Suppressor macrophage treated with lipopolysaccharide for 4 hours (primary cell): ENCODE results near the gene ZP2.
"Not testable (repeated sequence)": the region's sequence is repeated elsewhere in the genome, so short reads cannot be mapped to it uniquely, and the experiment has no call there.

Experiments
- DNase-seq: peaks from one replicate; pipeline ENCODE4 v3.0.0-alpha.2; 2020

ZP2 gene

DNA sequence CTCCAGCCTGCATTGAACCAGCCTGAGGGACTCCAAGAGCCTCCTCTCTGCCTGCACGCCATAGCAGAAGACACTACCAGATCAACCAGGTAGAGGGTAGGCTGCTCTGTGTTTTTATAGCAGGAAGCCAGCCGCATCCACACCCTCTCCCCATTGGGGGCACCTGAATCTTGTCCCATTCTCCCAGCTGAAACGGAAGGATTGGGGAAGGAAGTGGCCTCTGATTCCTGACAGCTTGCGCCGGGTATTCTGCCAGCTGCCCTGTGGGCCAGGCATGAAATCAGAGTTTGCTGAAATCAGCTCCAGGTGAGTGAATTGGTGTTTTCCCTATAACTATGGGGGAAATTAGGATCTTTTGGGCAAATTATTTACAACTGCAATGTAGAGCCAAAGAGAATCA lies at the start of gene ZP2:
ZP2 (minus strand) TSS at position 89 of the 400 bp plus-strand sequence; CDS start at position 62, 27 bp downstream.
- DNase-seq, result no peak

DNA sequence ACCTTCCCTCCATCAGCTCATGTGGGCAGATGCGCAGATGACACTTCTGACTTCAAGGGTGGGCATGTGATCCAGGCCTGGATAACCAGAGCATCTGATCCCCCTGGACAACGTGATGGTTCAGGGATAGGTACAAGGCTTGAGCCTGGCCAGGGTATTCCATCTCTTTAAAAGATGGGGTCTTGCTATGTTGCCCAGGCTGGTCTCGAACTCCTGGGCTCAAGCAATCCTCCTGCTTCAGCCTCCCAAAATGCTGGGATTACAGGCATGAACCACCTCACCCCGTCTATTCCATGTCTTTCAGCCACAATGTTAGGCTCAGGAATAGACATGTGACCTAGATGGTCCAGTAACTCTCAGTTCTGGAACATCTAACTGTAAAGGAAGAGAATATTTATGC lies 45.9 kb upstream of the ZP2 start:
- DNase-seq, result no peak

DNA sequence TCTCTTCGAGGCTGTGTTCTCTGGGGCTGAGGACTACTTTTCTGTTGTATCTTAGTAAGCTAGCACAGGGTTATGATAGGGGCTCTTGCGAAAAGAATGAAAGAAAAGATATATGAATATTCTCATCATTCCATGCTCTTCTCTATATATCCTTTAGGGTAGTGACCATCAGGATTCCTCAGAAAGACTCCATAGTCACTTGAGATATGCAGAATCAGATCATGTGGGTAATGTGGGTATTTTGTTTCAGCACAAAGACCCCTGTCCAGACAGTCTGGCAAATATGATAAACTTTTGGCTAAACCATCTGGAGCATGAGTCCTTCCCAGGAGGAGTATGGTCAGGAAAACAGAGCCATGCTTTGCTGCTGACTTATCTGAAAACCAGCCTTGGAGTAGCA lies 45.3 kb upstream of the ZP2 start:
- no peak for DNase-seq

DNA sequence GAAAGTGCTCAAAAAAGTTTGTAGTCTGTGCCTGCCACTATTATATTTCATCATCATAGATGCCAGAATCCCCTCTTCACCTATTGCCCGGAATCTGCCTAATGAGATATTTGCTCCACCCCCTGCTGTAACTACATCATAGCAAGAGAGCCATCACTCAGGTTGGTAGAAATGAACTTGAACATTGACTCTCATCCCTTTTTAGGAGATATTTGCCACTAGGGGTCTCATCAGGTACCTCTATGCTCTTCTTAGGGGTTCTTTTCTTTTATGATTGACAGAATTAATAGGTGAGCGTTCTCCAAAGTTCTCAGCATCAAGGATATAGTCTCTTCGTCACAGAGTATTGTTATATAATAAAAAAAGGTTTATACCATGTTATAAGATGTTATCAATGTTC lies 42.1 kb upstream of the ZP2 start:
- DNase-seq, result no peak

DNA sequence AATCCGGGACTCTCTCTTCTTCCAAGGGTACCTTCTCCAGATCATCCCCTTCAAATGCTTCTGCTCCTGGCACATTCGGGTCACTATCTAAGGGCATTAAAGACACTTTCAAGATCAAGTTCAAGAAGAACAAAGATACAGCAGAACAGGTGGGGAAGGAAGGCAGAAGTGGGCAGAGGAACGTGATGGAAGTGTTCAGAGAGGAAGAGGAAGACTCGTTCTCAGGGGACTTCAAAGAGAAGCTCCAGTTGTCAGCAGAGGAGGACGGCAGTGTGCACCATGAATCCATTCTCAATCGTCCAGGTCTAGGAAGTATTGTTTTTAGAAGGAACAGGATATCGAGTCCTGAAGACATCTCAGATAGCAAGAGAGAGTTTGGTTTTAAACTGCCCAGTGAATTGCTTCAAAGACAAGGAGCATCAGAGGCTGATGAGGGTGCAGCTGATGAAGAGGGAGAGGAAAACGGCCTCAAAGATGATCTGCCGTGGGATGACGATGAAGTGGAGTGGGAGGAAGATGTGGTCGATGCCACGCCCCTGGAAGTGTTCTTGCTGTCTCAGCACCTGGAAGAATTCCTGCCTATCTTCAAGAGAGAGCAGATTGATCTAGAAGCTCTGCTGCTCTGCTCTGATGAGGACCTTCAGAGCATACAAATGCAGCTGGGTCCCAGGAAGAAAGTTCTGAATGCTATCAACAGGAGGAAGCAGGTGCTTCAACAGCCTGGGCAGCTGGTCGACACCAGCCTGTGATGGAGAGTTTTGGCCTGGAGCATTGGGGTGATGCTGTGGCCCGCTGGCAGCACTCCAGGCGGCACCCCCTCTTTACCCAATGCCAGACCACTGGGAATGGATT lies 38.9 kb upstream of the ZP2 start:
- DNase-seq, result no peak

DNA sequence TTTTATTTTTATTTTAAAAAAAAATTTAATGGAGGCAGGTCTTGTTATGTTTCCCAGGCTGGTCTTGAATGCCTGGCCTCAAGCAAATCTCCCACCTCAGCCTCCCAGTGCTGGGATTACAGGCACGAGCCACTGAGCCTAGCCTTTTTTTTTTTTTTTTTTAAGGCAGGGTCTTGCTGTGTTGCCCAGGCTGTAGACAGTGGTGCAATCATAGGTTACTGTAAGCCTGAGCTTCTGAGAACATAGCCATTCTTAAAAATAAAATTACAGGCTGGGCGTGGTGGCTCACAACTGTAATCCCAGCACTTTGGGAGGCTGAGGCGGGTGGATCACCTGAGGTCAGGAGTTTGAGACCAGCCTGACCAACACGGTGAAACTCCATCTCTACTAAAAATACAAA lies 36.8 kb upstream of the ZP2 start:
- DNase-seq, result not testable (repeated sequence)

DNA sequence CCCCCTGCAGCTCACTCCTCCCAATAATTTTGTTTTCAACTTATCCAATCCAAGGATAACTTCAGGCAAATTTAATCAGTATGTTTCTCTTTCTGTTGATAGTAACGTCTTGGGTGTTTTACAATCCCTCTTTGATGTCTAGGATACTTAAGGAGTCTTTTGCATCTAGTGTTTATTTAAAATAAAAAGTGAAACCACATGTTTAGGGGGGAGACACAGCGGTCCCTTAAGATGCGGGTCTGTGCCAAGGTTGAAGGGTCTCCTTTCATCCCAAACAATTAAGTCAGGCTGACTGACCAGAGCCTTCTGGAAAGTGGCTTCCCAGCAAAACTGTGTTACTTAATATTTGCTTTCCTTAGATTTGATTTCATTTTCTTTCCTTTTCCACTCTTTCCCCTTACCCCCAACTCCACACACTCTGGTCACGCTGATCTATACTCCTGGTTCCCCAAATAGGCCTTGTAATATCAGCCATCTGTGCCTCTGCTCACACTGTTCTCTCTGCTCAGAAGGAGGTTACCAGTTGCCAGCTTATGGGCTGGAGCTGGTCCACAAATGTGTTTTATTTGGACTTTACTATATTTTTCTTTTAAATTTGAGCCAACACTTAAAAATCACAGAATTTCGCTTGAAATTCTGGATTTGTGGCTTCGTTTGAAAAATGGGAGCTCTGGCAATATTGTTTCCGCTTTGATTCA lies 33.3 kb upstream of the ZP2 start:
- no peak for DNase-seq

DNA sequence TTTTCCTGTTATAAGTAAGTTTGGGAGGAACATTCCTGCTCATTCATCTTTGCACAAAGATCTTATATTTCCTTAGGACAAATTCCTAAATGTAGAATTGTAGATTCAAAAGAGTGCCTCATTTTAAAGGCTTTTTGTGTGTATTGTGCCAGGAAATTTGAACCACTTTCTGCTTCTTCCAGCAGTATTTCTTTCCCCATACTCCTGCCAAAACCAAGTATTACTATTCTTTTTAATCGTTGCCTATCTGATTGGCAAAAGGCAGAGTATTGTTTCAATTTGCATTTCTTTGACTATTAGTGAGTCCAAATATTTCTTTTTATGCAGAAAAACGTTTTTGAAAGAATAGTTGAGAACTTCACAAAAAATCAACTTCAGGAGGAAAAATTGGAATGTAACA lies 31.4 kb upstream of the ZP2 start:
- DNase-seq, result no peak

DNA sequence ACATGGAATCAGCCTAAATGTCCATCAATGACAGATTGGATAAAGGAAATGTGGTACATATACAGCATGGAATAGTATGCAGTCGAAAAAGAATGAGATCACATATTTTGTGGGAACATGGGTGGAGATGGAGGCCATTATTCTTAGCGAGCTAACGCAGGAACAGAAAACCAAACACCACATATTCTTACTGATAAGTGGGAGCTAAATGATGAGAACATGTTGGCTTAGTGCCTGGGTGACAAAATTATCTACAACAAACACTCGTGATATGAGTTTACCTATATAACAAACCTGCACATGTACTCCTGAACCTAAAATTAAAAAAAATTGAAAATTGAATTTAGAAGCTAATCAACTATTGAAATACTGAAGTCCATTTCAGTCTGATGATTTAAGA lies 28.3 kb upstream of the ZP2 start:
- no peak for DNase-seq

DNA sequence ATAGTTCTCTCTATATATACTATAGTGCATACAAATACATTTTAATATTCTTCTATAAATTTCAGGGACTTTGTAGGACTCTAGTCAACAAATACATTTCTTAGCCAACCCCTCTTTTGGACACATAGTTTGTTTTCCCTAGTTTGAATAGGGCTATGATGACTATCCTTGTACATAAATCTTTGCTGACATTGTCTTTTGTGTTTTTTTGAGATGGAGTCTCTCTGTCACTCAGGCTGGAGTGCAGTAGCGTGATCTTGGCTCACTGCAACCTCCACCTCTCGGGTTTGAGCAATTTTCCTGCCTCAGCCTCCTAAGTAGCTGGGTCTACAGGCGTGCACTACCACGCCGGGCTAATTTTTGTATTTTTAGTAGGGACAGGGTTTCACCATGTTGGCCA lies 25.5 kb upstream of the ZP2 start:
- DNase-seq, result no peak

DNA sequence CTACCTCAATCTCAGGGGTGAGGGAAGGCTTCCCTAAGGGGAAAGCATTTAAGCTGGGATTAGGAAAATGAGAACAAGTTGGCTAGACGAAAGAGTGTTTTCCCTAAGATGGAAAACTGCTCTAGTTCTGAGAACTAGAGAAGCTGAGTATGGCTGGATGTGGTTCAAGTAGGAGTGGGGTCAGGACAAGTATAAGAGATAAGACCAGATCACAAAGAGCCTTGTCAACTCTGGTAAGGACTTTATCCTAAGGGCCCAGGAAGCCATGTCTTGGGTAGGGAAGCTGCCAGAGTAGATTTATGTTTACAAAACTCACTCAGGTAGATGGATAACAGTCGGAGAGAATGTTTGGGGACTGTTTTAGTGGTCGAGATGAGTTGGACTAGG lies 23.8 kb upstream of the ZP2 start:
- no peak for DNase-seq

DNA sequence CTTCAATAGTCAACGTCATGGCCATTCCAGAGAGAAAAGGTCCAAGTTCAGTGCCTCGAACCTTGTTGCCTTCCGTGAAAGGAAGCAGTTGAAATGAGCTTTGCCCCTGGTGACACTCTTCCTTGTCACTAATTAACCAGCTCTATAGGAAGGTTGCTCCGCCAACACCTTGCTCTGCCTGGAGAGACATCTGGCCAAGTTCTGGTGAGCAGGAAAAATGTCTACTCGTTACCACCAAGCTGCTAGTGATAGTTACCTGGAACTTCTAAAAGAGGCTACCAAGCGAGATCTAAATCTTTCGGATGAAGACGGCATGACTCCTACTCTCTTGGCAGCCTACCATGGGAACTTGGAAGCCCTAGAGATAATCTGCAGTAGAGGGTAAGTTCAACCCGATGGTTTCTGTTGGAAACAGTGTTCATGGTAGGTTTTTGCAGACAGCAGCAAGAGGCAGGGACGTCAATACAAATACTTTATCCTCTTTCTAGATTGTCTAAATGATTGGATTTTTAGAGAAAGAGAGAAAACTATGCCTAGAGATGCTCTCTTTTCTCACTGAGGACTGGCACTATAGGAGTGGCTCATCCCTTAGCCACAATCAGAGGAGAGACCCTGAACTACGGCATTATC lies 22.3 kb upstream of the ZP2 start, which contains the start of gene ANKS4B:
ANKS4B (plus strand) TSS at position 179 of the 630 bp plus-strand sequence; CDS start at position 218, 39 bp downstream.
- DNase-seq, result no peak

DNA sequence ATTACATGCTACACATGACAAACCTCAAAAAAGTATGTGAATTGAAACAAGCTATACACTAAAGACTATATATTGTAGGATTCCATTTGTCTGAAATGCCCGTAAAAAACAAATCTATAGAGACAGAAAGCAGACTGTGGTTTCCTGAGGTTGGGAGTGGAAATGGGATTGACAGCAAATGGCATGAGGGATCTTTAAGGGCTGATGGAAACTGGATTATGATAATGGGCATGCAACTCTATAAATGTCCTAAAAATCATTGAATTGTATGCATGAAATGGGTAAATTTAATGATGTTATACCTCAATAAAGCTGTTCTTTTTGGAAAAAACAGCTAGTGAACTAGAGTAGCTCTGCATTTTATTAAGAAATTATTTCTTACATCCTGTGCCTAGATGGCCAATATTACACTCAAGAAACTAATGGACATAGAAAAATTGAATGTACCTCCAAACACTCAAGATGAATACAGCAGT lies 21.7 kb upstream of the ZP2 start:
- no peak for DNase-seq

DNA sequence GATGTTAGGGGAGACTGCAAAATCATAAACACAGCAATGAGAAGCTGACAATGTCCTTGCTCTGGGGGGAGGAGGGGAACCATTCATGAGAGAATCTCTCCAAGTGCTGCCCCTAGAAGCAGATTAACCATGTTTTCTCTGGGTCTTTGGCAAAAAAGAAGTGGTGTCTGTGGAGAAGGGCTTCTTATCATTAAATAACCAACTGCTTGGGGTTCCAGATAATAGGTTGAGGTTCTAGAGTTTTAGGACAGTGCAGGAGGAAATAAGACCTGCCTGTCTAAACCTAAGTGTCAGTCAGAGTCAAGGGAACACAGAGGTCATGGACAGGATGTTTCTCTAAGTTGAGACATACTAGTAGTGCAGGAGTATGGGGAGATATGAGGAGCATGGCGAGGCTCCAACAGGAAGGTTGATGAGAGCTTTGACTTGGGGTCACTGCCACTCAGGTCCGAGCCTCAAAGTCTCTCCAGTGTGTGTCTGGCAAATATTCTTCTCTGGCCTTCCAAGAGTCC lies 17.0 kb upstream of the ZP2 start:
- no peak for DNase-seq

DNA sequence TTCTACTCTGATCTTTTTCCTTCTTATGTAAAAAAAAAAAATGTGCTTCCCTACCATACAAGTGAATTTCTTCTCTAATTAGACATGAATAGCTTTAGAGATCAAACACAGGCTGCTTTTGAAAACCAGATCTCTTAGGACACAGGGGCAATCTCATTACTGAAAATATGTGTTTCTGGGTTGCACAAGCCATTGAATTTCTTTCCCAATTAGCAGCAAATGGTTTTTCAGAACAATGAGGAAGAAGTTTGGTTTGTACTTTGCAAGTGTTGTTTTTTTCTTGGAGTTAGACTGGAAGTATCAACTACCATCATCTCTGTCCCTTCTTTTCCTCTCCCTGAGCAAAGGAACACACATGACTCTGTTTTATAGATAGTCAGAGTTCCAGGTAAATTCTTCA lies 16.5 kb upstream of the ZP2 start:
- DNase-seq, result no peak

DNA sequence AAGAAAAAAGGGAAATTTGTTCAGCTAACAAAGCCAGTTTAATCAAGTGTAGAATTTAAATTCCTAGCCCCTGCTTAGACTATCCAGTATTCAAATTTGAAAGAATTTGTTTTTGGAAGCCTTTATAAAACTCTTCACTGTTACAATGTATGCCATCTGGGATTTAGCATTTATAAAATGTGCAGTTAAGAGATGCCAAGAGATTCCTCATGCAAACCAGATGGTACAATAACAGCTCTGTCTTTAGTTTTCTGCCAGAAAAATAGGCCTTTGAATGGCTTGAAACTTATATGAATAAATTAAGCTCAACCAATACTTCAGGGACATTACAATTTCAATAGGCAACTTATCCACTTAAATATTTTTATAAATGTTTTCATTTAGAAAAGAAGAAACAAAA lies 15.4 kb upstream of the ZP2 start:
- no peak for DNase-seq

DNA sequence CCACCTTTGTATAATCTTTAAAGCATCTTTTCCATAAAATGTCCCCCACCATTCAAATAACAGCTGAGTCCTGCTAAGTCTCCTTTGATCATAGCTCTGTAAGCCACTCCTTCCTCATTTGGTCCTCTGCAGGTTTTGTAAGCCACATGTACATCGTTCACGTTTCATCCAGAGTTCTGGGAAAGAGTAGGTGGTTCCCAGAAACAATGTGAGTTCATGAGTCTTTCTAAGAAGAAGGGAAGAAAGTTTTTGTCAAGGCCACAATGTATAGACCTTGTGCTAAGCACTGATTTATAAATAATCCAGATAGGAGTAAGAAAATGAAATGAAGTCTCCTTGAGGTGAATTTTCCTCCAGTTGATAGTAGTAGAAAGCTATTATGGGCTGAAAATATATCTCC lies 13.4 kb upstream of the ZP2 start:
- no peak for DNase-seq

DNA sequence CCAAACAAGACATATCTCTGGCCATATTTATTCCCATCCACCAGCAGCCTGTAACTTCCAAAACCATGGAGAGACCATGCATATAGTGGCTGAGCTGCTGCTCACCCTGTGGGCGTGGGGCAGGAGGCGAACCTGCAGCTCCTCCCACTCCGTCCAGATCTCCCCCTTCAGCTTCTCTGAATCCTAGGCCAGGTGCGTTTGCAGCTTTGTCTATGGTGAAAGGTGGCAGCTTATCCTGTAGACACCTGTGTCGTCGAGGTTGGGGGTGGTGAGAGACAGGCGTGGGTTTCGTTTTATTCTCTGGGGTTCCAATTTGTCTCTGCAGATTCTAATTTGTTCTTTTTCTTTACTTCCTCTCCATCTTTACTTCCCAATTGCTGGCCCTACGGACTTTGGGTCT lies 12.4 kb upstream of the ZP2 start:
- DNase-seq, result no peak

DNA sequence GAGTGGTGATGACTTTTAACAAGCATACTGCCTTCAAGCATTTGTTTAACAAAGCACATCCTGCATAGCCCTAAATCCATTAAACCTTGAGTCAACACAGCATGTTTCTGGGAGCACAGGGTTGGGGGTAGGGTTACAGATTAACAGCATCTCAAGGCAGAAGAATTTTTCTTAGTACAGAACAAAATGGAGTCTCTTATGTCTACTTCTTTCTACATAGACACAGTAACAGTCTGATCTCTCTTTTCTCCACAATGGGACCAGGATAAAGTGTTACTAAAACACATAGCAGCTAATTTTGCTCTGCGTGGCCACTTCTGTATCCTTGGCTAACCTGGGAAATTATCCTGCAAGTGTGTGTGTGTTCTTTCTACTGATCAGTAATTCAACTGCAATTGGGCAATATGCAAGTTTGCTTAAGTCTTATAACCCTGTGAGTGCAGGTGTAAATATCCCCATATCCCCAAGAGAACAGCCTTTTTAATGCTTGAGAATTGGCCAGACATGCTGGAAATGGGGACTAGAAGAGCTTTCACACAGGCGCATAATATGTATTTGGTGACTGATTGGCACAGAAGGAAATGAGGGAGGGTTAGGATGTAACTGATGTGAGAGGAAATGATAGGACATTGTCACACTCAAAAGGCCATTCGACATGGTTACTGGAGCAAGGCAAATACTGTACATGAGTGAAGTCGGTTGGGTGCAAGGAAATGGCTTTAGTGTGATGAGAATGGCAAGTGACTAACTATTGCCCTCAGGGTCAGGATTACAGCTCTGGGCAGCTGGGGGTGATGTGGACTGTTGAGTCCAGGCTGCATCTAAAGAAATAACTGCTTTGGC lies 11.3 kb upstream of the ZP2 start:
- no peak for DNase-seq

DNA sequence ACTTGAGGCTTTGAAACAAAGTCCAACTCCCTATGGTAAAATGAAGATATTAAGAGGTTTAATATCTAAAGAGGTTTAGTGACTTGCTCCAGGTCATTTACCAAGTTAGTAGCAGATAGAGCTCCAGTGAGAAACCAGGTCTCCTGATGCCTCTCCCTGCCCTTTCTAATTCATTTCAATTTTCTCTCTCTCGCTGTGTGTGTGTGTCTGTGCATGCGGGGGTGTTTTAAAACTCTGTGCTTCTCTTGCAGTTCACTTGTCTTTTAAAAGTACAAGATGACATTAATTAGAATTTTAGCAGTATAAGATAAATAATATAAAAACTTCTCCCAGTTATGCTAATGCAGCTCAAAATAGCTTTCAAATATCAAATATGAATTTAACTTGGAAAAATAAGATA lies 8.2 kb upstream of the ZP2 start:
- no peak for DNase-seq

DNA sequence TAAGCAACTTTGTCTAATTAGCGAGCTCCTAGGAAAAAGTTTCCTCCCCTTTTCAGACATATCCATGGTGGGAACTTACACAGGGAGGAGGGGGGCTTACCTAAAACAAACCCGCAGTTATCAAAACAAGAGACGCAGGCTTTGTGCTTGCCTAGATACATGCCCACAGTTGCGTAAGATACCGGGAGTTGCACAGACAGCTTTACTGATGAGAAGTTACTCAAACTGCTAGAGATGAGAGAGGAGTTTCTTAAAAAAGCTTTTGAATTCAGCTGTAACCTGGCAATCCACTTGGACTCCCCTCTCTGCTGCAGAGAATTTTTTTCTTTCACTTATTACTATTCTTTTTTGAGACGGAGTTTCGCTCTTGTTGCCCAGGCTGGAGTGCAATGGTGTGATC lies 6.8 kb upstream of the ZP2 start:
- DNase-seq, result no peak

DNA sequence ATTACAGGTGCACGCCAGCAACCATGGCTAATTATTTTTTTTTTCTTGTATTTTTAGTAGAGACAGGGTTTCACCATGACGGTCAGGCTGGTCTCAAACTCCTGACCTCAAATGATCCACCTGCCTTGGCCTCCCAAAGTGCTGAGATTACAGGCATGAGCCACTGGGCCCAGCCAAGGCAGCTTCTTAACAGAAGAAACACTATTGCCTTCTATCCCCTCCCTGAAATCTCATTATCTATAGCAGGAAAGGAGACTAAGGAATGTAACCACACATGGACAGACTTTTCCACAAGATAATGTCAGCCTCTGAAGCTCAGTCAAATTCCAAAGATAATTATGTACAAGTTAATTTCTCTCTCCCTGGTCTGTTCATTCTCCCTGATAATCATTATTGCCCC lies 5.7 kb upstream of the ZP2 start:
- DNase-seq, result no peak

DNA sequence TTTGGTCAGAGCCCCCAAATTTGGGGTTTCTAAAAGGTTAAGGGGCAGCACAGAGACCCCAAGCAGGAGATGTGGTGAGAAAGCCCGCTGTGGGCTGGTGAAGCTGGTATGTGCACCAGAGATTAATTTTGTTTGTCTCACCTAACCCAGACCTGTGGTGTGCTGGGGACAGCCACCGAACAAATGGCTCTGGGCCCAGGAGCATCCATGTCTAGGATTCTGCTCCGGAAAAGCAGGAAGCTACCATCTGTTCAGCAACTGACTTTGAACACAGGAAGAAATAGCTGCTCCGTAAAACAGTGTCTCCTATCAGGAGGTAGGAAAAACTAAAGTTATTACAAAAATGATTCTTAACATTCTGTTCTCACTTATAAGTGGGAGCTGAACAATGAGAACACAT lies 2.7 kb upstream of the ZP2 start:
- no peak for DNase-seq
